ENCODE results near the gene REXO2. TPM values are rescaled to one million over a fixed set of nuclear protein-coding genes. Genes with fewer than 3 reads are reported as not detected.

Gene REXO2
- total and polyA plus RNA-seq, 4 donors: 96.3 to 109 (median 104) TPM

DNA sequence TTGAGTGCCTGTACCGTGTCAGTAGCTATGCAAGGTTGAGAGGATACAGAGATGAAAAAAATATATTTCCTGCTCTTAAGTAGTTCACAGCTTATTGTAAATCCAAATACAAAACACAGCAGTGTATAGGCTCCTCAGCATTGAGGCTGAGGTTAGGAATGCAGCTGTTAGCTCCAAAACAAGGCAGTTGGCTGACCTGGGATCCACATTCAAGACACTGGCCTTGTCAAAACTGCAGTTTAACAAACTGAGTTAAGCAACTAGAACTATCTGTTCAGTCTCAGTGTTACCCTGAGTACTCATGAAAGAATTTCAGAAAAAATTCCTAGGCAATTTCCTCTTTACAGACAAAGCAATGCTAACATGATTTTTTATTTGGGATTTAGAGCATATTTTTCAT, 42.8 kb downstream of the REXO2 start:
- no peaks in the 10 kb centered on the region for H3K9me3 ChIP-seq (ENCODE audit: control insufficient read depth, low read length)
- no peak for ATAC-seq (ENCODE audit: low FRiP score)
- H3K4me3 ChIP-seq (ENCODE audit: low read length in 2 of 2): no peak overlapping the region
- H3K36me3 ChIP-seq (ENCODE audit: control insufficient read depth in 1 of 2, insufficient read depth in 2 of 2, low read length in 1 of 2): no peaks in the 10 kb centered on the region
- no peak overlapping the region for H3K27ac ChIP-seq (ENCODE audit: low read depth in 1 of 2, low read length in 2 of 2)
- no peaks in the 10 kb centered on the region for H3K4me1 ChIP-seq (ENCODE audit: control insufficient read depth in 1 of 2, insufficient read depth in 2 of 2, low read length in 2 of 2)
- 81 to 82% methylated on average over 1 of the region's 1 CpG for WGBS, 2 donors
- no peaks in the 10 kb centered on the region for H3K27me3 ChIP-seq (ENCODE audit: control insufficient read depth in 1 of 2, insufficient read depth in 2 of 2, low read length in 1 of 2)
- DNase-seq: no peak
- intact Hi-C loops (cut with DNase I): no loop called here

DNA sequence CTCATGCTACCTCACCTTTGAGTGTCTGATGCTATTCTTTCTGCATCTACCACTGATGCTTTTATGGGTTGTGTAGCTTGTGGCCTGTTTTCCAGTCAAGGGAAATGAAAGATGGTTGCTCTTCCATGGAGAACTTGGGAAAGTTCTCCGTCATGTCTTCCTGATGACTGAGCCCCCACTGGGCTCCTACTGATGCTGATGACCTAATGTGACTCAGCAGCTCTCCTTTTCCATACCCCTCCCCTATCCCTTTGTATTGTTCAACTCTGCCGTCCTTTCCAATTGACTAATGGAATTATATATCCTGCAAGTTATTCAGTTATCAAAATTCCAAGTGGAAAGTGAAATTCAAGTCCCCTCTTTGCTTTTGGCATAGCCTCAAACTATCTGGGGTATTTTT, 44.7 kb downstream of the REXO2 start:
- DNase-seq (no peak), ATAC-seq (ENCODE audit: low FRiP score) (no peak)
- Histone ChIP-seq H3K9me3 (ENCODE audit: control insufficient read depth, low read length) (no peaks in the 10 kb centered on the region), H3K27ac (ENCODE audit: low read depth in 1 of 2, low read length in 2 of 2) (no peak overlapping the region), H3K36me3 (ENCODE audit: control insufficient read depth in 1 of 2, insufficient read depth in 2 of 2, low read length in 1 of 2) (no peaks in the 10 kb centered on the region), H3K4me3 (ENCODE audit: low read length in 2 of 2) (no peak overlapping the region), H3K27me3 (ENCODE audit: control insufficient read depth in 1 of 2, insufficient read depth in 2 of 2, low read length in 1 of 2) (no peaks in the 10 kb centered on the region), H3K4me1 (ENCODE audit: control insufficient read depth in 1 of 2, insufficient read depth in 2 of 2, low read length in 2 of 2) (no peaks in the 10 kb centered on the region)
- WGBS, 2 donors: 90 to 96% methylated on average over 2 of the region's 2 CpGs
- intact Hi-C loops (cut with DNase I): no loop called here

DNA sequence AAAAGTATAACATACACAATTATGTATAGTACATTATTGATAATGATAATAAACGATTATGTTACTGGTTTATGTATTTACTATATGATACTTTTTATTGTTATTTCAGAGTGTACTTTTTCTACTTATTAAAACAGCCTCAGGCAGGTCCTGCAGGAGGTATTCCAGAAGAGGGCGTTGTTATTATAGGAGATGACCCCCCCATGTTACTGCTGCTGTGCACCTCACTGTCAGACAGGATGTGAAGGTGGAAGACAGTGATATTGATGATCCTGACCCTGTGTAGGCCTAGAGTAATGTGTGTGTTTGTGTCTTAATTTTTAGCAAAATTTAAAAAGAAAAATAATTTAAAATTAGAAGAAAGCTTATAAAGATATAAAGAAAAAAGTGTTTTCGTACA, 57.6 kb downstream of the REXO2 start:
- H3K36me3 ChIP-seq (ENCODE audit: control insufficient read depth in 1 of 2, insufficient read depth in 2 of 2, low read length in 1 of 2): peaks cover 0 to 3% of the 10 kb centered on the region in 2 donors
- ATAC-seq (ENCODE audit: low FRiP score) (no peak), DNase-seq (no peak)
- H3K4me3 ChIP-seq (ENCODE audit: low read length in 2 of 2): no peak overlapping the region
- H3K9me3 ChIP-seq (ENCODE audit: control insufficient read depth, low read length): no peaks in the 10 kb centered on the region
- 83 to 88% methylated on average over 3 of the region's 3 CpGs for WGBS, 2 donors
- no peak overlapping the region for H3K27ac ChIP-seq (ENCODE audit: low read depth in 1 of 2, low read length in 2 of 2)
- intact Hi-C loops (cut with DNase I): no loop called here
- H3K4me1 ChIP-seq (ENCODE audit: control insufficient read depth in 1 of 2, insufficient read depth in 2 of 2, low read length in 2 of 2): no peaks in the 10 kb centered on the region
- H3K27me3 ChIP-seq (ENCODE audit: control insufficient read depth in 1 of 2, insufficient read depth in 2 of 2, low read length in 1 of 2): no peaks in the 10 kb centered on the region

DNA sequence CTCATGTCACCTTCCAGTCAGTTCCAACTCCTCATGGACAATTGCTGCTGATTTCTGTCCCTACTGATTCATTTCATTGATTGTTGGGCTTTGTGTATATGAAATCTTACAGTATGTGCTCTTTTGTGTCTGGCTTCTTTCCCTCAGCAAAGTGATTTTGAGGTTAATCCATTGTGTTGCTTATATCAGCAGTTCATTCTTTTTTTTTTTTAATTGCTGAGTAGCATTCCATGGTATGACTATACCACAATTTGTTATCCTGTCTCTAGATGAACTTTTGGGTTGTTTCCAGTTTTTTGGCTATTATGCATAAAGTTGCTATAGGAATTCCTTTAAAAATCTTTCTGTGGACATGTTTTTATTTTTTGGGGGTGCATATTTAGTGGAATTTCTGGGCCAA, 60.5 kb downstream of the REXO2 start:
- no peak for ATAC-seq (ENCODE audit: low FRiP score)
- DNase-seq: no peak
- Histone ChIP-seq H3K4me3 (ENCODE audit: low read length in 2 of 2) (no peak overlapping the region), H3K9me3 (ENCODE audit: control insufficient read depth, low read length) (no peaks in the 10 kb centered on the region), H3K36me3 (ENCODE audit: control insufficient read depth in 1 of 2, insufficient read depth in 2 of 2, low read length in 1 of 2) (peaks cover 0 to 3% of the 10 kb centered on the region in 2 donors), H3K27me3 (ENCODE audit: control insufficient read depth in 1 of 2, insufficient read depth in 2 of 2, low read length in 1 of 2) (no peaks in the 10 kb centered on the region), H3K4me1 (ENCODE audit: control insufficient read depth in 1 of 2, insufficient read depth in 2 of 2, low read length in 2 of 2) (no peaks in the 10 kb centered on the region), H3K27ac (ENCODE audit: low read depth in 1 of 2, low read length in 2 of 2) (no peak overlapping the region)
- intact Hi-C loops (cut with DNase I): no loop called here

Other genes with a start within 250 kb of the REXO2 start
- gene NNMT, start 143.1 kb upstream of the REXO2 start, total RNA-seq: 100 to 1,000 TPM; 597 to 862 TPM
- 1,000 to 10,000 TPM in 1 of 2 donors, 100 to 1,000 TPM in 1; 405 to 1,814 TPM for gene NNMT, start 143.1 kb upstream of the REXO2 start, polyA plus RNA-seq
- gene C11orf71, start 39.0 kb upstream of the REXO2 start, total RNA-seq: 1 to 10 TPM; 4.4 to 4.9 TPM
- 1 to 10 TPM; 4.4 to 6.1 TPM for gene C11orf71, start 39.0 kb upstream of the REXO2 start, polyA plus RNA-seq
- 10 to 100 TPM; 37.1 to 37.9 TPM for gene RBM7, start 38.8 kb upstream of the REXO2 start, total RNA-seq
- 10 to 100 TPM; 19.9 to 22.3 TPM for gene RBM7, start 38.8 kb upstream of the REXO2 start, polyA plus RNA-seq
- gene NXPE1, start 120.4 kb downstream of the REXO2 start, total RNA-seq: not detected
- 1 to 10 TPM in 1 of 2 donors, under 1 TPM in 1; 0.15 to 6.3 TPM for gene NXPE1, start 120.4 kb downstream of the REXO2 start, polyA plus RNA-seq
- gene NXPE4, start 156.3 kb downstream of the REXO2 start, total RNA-seq: under 1 TPM in 1 of 2 donors, not detected in 1; 0.33 TPM
- gene NXPE4, start 156.3 kb downstream of the REXO2 start, polyA plus RNA-seq: 1 to 10 TPM in 1 of 2 donors, not detected in 1; 1.9 TPM
- under 1 TPM; 0.19 to 0.99 TPM for gene NXPE2, start 239.1 kb downstream of the REXO2 start, total RNA-seq
- not detected for gene NXPE2, start 239.1 kb downstream of the REXO2 start, polyA plus RNA-seq

Measured in aorta (tissue), 5 donors.